RWPE2 (cell line): Measurements from ENCODE around the gene CEP164.

Source experiments
- ATAC-seq: fragments of 200-7000 bp; cut with Tn5 transposase; 3 replicates; pipeline ENCODE4 v1.9.1; 2021; ENCODE audit warnings: low read depth
- DNase-seq: peaks from one replicate; pipeline ENCODE4 v3.0.0-alpha.2; 2020; ENCODE audit warnings: low spot score
- H3K27ac ChIP-seq: fragments of 450-650 bp; 2 replicates; pipeline ENCODE4 v1.5.1; 2017; ENCODE audit warnings: mild to moderate bottlenecking; ENCODE audit not compliant: poor library complexity, severe bottlenecking
- H3K27me3 ChIP-seq: fragments of 250-450 bp; sonication (Bioruptor Pico); 2 replicates; pipeline ENCODE4 v1.5.1; 2021; ENCODE audit warnings: mild to moderate bottlenecking, moderate library complexity; ENCODE audit not compliant: insufficient read depth, poor library complexity, severe bottlenecking
- H3K36me3 ChIP-seq: fragments of 250-450 bp; sonication (Bioruptor Pico); 2 replicates; pipeline ENCODE4 v1.5.1; 2020; ENCODE audit warnings: low read depth, mild to moderate bottlenecking, moderate library complexity
- H3K4me1 ChIP-seq: fragments of 250-450 bp; sonication (Bioruptor Pico); 2 replicates; pipeline ENCODE4 v1.5.1; 2021; ENCODE audit warnings: mild to moderate bottlenecking, moderate library complexity; ENCODE audit not compliant: insufficient read depth, poor library complexity, severe bottlenecking
- H3K4me3 ChIP-seq: fragments of 250-450 bp; sonication (Bioruptor Pico); 2 replicates; pipeline ENCODE4 v1.5.1; 2021; ENCODE audit warnings: mild to moderate bottlenecking, moderate library complexity; ENCODE audit not compliant: severe bottlenecking
- H3K9me3 ChIP-seq: fragments of 250-450 bp; sonication (Bioruptor Pico); 2 replicates; pipeline ENCODE4 v1.5.1; 2021; ENCODE audit warnings: mild to moderate bottlenecking, moderate library complexity; ENCODE audit not compliant: severe bottlenecking
- TF ChIP-seq, protein P1 (sequence below): fragments of 450-650 bp; IDR thresholded peaks from one replicate; pipeline ENCODE4 v1.5.1; 2017; ENCODE audit warnings: mild to moderate bottlenecking, moderate library complexity; ENCODE audit not compliant: poor library complexity, severe bottlenecking

CEP164 gene

DNA sequence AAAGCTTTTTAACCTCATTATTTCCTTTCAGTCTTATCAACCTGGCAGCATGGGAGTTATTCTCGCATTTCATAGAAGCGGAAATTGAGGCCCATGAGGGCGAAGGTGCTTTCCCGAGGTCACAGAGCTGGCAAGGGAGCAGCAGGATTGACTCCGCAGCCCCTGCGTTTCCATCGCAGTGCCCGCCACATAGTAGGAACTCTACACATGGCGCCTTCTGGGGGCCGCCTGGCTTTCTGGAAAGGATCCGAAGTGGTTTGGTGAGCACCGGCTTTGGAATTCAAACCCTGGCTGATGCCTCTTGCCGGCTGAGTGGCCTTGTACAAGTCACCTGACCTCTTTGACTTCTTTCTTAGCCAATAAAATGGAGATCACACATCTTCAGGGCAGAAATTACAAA is 93.4 kb downstream of the CEP164 start:
- Histone ChIP-seq H3K27me3 (no peaks in the 10 kb centered on the region), H3K4me3 (no peak overlapping the region)

DNA sequence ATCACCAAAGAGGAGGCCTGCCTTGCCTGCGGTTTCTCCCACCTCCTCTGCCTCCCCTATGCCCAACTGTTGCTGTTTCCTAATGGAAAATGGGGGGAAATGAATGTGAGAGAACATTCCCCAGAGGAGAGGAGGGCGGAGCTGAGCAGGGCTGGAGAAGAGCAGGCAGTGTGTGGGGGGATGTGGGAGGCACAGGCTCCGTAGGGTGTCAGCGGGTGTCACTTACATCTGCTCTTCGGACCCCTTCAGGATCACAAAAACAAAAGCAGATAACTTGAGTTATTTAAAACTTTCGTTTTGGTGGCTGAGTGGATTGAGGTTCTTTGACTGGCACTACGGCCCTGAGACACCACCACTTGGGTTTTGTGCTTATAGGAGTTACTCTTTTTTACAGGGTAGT is 93.8 kb downstream of the CEP164 start:
- TF ChIP-seq, protein P1, sequence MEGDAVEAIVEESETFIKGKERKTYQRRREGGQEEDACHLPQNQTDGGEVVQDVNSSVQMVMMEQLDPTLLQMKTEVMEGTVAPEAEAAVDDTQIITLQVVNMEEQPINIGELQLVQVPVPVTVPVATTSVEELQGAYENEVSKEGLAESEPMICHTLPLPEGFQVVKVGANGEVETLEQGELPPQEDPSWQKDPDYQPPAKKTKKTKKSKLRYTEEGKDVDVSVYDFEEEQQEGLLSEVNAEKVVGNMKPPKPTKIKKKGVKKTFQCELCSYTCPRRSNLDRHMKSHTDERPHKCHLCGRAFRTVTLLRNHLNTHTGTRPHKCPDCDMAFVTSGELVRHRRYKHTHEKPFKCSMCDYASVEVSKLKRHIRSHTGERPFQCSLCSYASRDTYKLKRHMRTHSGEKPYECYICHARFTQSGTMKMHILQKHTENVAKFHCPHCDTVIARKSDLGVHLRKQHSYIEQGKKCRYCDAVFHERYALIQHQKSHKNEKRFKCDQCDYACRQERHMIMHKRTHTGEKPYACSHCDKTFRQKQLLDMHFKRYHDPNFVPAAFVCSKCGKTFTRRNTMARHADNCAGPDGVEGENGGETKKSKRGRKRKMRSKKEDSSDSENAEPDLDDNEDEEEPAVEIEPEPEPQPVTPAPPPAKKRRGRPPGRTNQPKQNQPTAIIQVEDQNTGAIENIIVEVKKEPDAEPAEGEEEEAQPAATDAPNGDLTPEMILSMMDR = no peak
- no peak for DNase-seq
- H3K4me3 ChIP-seq = no peak overlapping the region
- no peaks in the 10 kb centered on the region for H3K36me3 ChIP-seq
- H3K27me3 ChIP-seq = no peaks in the 10 kb centered on the region
- ATAC-seq = no peak
- H3K27ac ChIP-seq = no peak overlapping the region
- no peaks in the 10 kb centered on the region for H3K9me3 ChIP-seq
- H3K4me1 ChIP-seq = no peaks in the 10 kb centered on the region

More for the DNA sequence above, 93.4 kb downstream of the CEP164 start:
- Histone ChIP-seq H3K27ac (no peak overlapping the region), H3K9me3 (no peaks in the 10 kb centered on the region), H3K4me1 (no peaks in the 10 kb centered on the region), H3K36me3 (no peaks in the 10 kb centered on the region)
- ATAC-seq (no peak), DNase-seq (no peak)
- TF ChIP-seq, protein P1 = no peak

DNA sequence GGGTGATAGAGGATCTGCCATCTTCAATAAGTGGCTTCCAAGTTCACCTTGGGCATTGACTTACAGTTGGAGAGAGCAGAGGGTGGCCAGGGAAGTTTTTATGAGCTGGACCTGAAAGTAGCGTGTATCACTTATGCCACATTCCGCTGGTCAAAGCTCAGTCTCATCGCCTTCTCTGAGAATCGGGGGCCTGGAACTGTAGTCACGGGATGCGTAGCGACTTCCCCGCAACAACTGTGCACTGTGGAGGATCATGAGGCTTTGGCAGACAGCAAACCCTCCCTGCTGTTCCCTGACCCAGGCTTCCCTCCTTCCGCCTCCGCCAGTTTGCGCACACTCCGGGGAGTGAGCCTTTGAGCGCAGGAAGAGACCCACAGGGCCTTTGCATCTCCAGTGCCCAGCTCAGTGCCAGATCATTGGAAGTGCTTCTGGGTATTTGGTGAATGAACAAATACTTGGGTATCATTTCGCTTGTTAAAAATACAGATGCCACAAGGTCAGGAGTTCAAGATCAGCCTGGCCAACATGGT is 95.5 kb downstream of the CEP164 start:
- TF ChIP-seq, protein P1 = no peak
- DNase-seq (no peak), ATAC-seq (no peak)
- Histone ChIP-seq H3K4me1 (no peaks in the 10 kb centered on the region), H3K27me3 (no peaks in the 10 kb centered on the region), H3K4me3 (no peak overlapping the region), H3K9me3 (no peaks in the 10 kb centered on the region), H3K27ac (no peak overlapping the region), H3K36me3 (no peaks in the 10 kb centered on the region)

DNA sequence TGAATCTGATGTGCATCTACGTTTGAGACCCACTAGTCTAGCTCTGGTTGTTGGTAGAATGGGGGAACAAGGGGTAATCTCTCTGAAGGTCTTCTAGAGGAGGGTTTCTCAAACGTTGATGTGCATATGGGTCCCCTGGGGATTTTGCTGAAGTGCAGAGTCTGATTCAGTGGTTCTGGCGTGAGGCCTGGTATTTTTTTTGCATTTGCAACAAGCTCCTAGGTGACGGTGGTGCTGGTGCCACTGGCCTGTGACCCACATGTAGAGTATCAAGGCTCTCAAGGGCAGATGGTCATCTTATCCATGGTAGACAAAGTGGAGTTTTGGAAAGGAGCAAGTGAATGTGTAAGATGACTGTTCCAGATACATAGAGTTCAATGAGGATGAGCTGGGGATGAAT is 97.1 kb downstream of the CEP164 start:
- H3K9me3 ChIP-seq = no peaks in the 10 kb centered on the region
- DNase-seq = no peak

More for the DNA sequence above, 97.1 kb downstream of the CEP164 start:
- ATAC-seq = no peak
- Histone ChIP-seq H3K4me1 (no peaks in the 10 kb centered on the region), H3K4me3 (no peak overlapping the region), H3K27me3 (no peaks in the 10 kb centered on the region), H3K27ac (no peak overlapping the region), H3K36me3 (no peaks in the 10 kb centered on the region)
- TF ChIP-seq, protein P1 = no peak
